Endodermal cell (in vitro differentiated cells): ENCODE measurements around the gene LRRC3C. TPM values are rescaled to one million over a fixed set of nuclear protein-coding genes. Genes with fewer than 3 reads are reported as not detected.

Source experiments
- DNase-seq: peaks from one replicate; pipeline ENCODE4 v3.0.0-alpha.2; 2017
- H3K27ac ChIP-seq: 2 replicates; pipeline ENCODE4 v1.5.1; 2013; ENCODE audit warnings: mild to moderate bottlenecking, low read depth, low read length, moderate library complexity
- H3K27me3 ChIP-seq: 2 replicates; pipeline ENCODE4 v1.6.1; 2013; ENCODE audit warnings: mild to moderate bottlenecking, low read length, moderate library complexity; ENCODE audit not compliant: insufficient read depth, control insufficient read depth, poor library complexity, severe bottlenecking
- H3K36me3 ChIP-seq: 2 replicates; pipeline ENCODE4 v1.7.0; 2013; ENCODE audit warnings: mild to moderate bottlenecking, low read length, moderate library complexity; ENCODE audit not compliant: control insufficient read depth, insufficient read depth
- H3K4me1 ChIP-seq: one replicate; pipeline ENCODE4 v1.7.0; 2013; ENCODE audit warnings: low read length; ENCODE audit not compliant: control insufficient read depth, insufficient read depth
- H3K4me3 ChIP-seq: 2 replicates; pipeline ENCODE4 v1.5.1; 2013; ENCODE audit warnings: mild to moderate bottlenecking, low read length, moderate library complexity
- H3K9ac ChIP-seq: 2 replicates; pipeline ENCODE4 v1.6.1; 2013; ENCODE audit warnings: mild to moderate bottlenecking, low read length, moderate library complexity; ENCODE audit not compliant: poor library complexity, severe bottlenecking; ENCODE audit errors: extremely low read depth
- H3K9me3 ChIP-seq: 2 replicates; pipeline ENCODE4 v1.6.1; 2013; ENCODE audit warnings: mild to moderate bottlenecking, low read length, moderate library complexity; ENCODE audit not compliant: control insufficient read depth
- H3K27ac Mint-ChIP-seq: 2 replicates; pipeline ENCODE4 v1.8.0; 2020; ENCODE audit warnings: mixed read lengths
- H3K27me3 Mint-ChIP-seq: 2 replicates; pipeline ENCODE4 v1.8.0; 2021; ENCODE audit warnings: mild to moderate bottlenecking, mixed read lengths; ENCODE audit not compliant: insufficient read depth
- H3K36me3 Mint-ChIP-seq: 2 replicates; pipeline ENCODE4 v1.8.0; 2020; ENCODE audit warnings: low read depth, mixed read lengths
- H3K4me1 Mint-ChIP-seq: 2 replicates; pipeline ENCODE4 v1.8.0; 2020; ENCODE audit warnings: mixed read lengths
- H3K4me3 Mint-ChIP-seq: 2 replicates; pipeline ENCODE4 v1.8.0; 2020; ENCODE audit warnings: mild to moderate bottlenecking, moderate library complexity, mixed read lengths
- H3K9me3 Mint-ChIP-seq: 2 replicates; pipeline ENCODE4 v1.8.0; 2020; ENCODE audit warnings: mild to moderate bottlenecking, mixed read lengths
- CTCF ChIP-seq: fragments of 200-600 bp; sonication (generic); conservative IDR thresholded peaks from 2 replicates; pipeline ENCODE4 v1.5.0; 2021; ENCODE audit warnings: antibody characterized with exemption, mild to moderate bottlenecking
- WGBS, 2 experiments: methylation state at CpG; one replicate each; pipeline versions ENCODE4 v1.1.5 to v1.1.7; 2013; ENCODE audit warnings: missing lambda C conversion rate in 2 of 2, mixed read lengths in 1 of 2; ENCODE audit not compliant: insufficient coverage in 1 of 2, insufficient read length in 1 of 2; 5-methylcytosine and 5-hydroxymethylcytosine counted together
- total RNA-seq, 2 donors: library from RNA; stranded (reverse); fragmentation: NEBNext Ultra II Directional in 1 of 2; extraction: Animal tissue kit (Norgen Biotek cat#: 25700) in 1 of 2; gene quantifications; 2 replicates in 1 of 2; 3 replicates in 1 of 2; pipeline ENCODE4 v1.2.1, GENCODE V29; 2021

Gene LRRC3C
- total RNA-seq, 2 donors from 2014 or later, result not detected

- Histone ChIP-seq H3K27ac (peak overlapping the region; percentile 11), H3K36me3 (peaks cover 39% of the 10 kb centered on the region), H3K4me3 (no peak overlapping the region), H3K9me3 (no peaks in the 10 kb centered on the region), H3K9ac (no peak overlapping the region), H3K27me3 (no peaks in the 10 kb centered on the region), H3K4me1 (no peaks in the 10 kb centered on the region)
- H3K4me1 Mint-ChIP-seq, result peaks cover 26% of the 10 kb centered on the region
- peak overlapping the region; percentile 87 for H3K27ac Mint-ChIP-seq
- DNase-seq, result peak; percentile 87
- peak; percentile 69 for TF ChIP-seq CTCF
- peaks cover 30% of the 10 kb centered on the region for H3K36me3 Mint-ChIP-seq
- H3K27me3 Mint-ChIP-seq, result no peaks in the 10 kb centered on the region
- 81 to 91% methylated on average over 5 to 17 of the region's 17 CpGs for WGBS, 2 experiments
- H3K4me3 Mint-ChIP-seq, result peak overlapping the region; percentile 27
- no peaks in the 10 kb centered on the region for H3K9me3 Mint-ChIP-seq
These were observed 3.5 kb upstream of the LRRC3C start for GRCh38 chr17:39923836-39924690.

- Histone ChIP-seq H3K9me3 (no peaks in the 10 kb centered on the region), H3K36me3 (peaks cover 34% of the 10 kb centered on the region), H3K9ac (no peak overlapping the region), H3K27ac (no peak overlapping the region), H3K4me3 (no peak overlapping the region), H3K27me3 (no peaks in the 10 kb centered on the region), H3K4me1 (no peaks in the 10 kb centered on the region)
- no peaks in the 10 kb centered on the region for H3K27me3 Mint-ChIP-seq
- H3K36me3 Mint-ChIP-seq, result peaks cover 26% of the 10 kb centered on the region
- DNase-seq, result no peak
- peak overlapping the region; percentile 27 for H3K4me3 Mint-ChIP-seq
- H3K9me3 Mint-ChIP-seq, result no peaks in the 10 kb centered on the region
- peak overlapping the region; percentile 87 for H3K27ac Mint-ChIP-seq
- TF ChIP-seq CTCF, result no peak
- H3K4me1 Mint-ChIP-seq, result peaks cover 26% of the 10 kb centered on the region
- WGBS, 2 experiments, result 88% methylated on average over 3 of the region's 3 CpGs; no CpG with 5 or more reads in 1 of the 2 experiments
These were observed 2.9 kb upstream of the LRRC3C start for GRCh38 chr17:39924691-39925055.

- Histone ChIP-seq H3K9me3 (no peaks in the 10 kb centered on the region), H3K36me3 (peaks cover 27% of the 10 kb centered on the region), H3K4me1 (no peaks in the 10 kb centered on the region), H3K27ac (no peak overlapping the region), H3K27me3 (no peaks in the 10 kb centered on the region), H3K9ac (no peak overlapping the region), H3K4me3 (peak overlapping the region; percentile 82)
- Mint-ChIP-seq H3K4me3 (peak overlapping the region; percentile 70), H3K4me1 (peaks cover 26% of the 10 kb centered on the region), H3K27me3 (no peaks in the 10 kb centered on the region), H3K36me3 (peaks cover 26% of the 10 kb centered on the region), H3K9me3 (no peaks in the 10 kb centered on the region), H3K27ac (no peak overlapping the region)
- no peak for TF ChIP-seq CTCF
- WGBS, 2 experiments, result 90 to 95% methylated on average over 8 to 11 of the region's 11 CpGs
- no peak for DNase-seq
These were observed 2.0 kb upstream of the LRRC3C start for GRCh38 chr17:39925282-39926134.
